WTC11 (cell line): ENCODE results near the gene NOG. TPM values are rescaled to one million over a fixed set of nuclear protein-coding genes. Genes with fewer than 3 reads are reported as not detected.

ENCODE experiments used
- ATAC-seq: fragments of 200-7000 bp; cut with Tn5 transposase; 2 replicates; pipeline ENCODE4 v1.10.0; 2021; ENCODE audit warnings: mild to moderate bottlenecking, moderate library complexity
- CTCF ChIA-PET: fragments of 300-600 bp; sonication (Branson Sonifier 250); formaldehyde crosslinking; loops from one replicate; lab custom pipeline; 2021; ENCODE audit warnings: antibody characterized with exemption; lab: Charles Lee
- POLR2A ChIA-PET: fragments of 350-600 bp; sonication (Branson Sonifier 250); formaldehyde crosslinking; loops from one replicate; lab custom pipeline; 2021; ENCODE audit warnings: antibody characterized with exemption; lab: Charles Lee
- DNase-seq: peaks from one replicate; pipeline ENCODE4 v3.0.0; 2021; ENCODE audit warnings: low spot score
- H3K27ac Mint-ChIP-seq: 2 replicates; pipeline ENCODE4 v1.8.0; 2021; ENCODE audit warnings: mixed read lengths
- H3K27me3 Mint-ChIP-seq: 2 replicates; pipeline ENCODE4 v1.8.0; 2021; ENCODE audit warnings: low read depth, mild to moderate bottlenecking, moderate library complexity, mixed read lengths
- H3K36me3 Mint-ChIP-seq: 2 replicates; pipeline ENCODE4 v1.8.0; 2021; ENCODE audit warnings: mixed read lengths
- H3K4me1 Mint-ChIP-seq: 2 replicates; pipeline ENCODE4 v1.8.0; 2022; ENCODE audit warnings: mixed read lengths
- H3K4me3 Mint-ChIP-seq: 2 replicates; pipeline ENCODE4 v1.8.0; 2021; ENCODE audit warnings: mild to moderate bottlenecking, moderate library complexity, mixed read lengths
- H3K9me3 Mint-ChIP-seq: 2 replicates; pipeline ENCODE4 v1.8.0; 2021; ENCODE audit warnings: mixed read lengths
- ESRRA ChIP-seq: sonication (generic); formaldehyde crosslinking; IDR thresholded peaks from 2 replicates; pipeline ENCODE4 v1.8.1; 2022; ENCODE audit warnings: mild to moderate bottlenecking, missing genetic modification reagents, borderline replicate concordance
- FOXP1 ChIP-seq: sonication (generic); formaldehyde crosslinking; IDR thresholded peaks from 2 replicates; pipeline ENCODE4 v1.8.0; 2022; ENCODE audit warnings: missing genetic modification reagents, mild to moderate bottlenecking, moderate library complexity, borderline replicate concordance
- IRF2 ChIP-seq: sonication (generic); formaldehyde crosslinking; IDR thresholded peaks from 2 replicates; pipeline ENCODE4 v1.8.0; 2022; ENCODE audit warnings: low read depth, missing genetic modification reagents, borderline replicate concordance
- MXD4 ChIP-seq: fragments of 250-450 bp; sonication (Bioruptor Pico); IDR thresholded peaks from 2 replicates; pipeline ENCODE4 v1.8.0; 2021; ENCODE audit warnings: mild to moderate bottlenecking, moderate library complexity, borderline replicate concordance
- NFATC4 ChIP-seq: fragments of 250-450 bp; sonication (Bioruptor Pico); IDR thresholded peaks from 2 replicates; pipeline ENCODE4 v1.9.0; 2021; ENCODE audit warnings: mild to moderate bottlenecking
- NR1H2 ChIP-seq: sonication (generic); formaldehyde crosslinking; IDR thresholded peaks from 2 replicates; pipeline ENCODE4 v1.9.0; 2021; ENCODE audit warnings: mild to moderate bottlenecking, moderate library complexity, missing genetic modification reagents
- NR2C2 ChIP-seq: sonication (generic); formaldehyde crosslinking; IDR thresholded peaks from 2 replicates; pipeline ENCODE4 v1.8.0; 2022; ENCODE audit warnings: mild to moderate bottlenecking, missing genetic modification reagents
- NR3C1 ChIP-seq: sonication (generic); formaldehyde crosslinking; conservative IDR thresholded peaks from 2 replicates; pipeline ENCODE4 v1.8.1; 2023; ENCODE audit warnings: low read depth, mild to moderate bottlenecking, missing genetic modification reagents
- PRRX2 ChIP-seq: fragments of 250-450 bp; sonication (Bioruptor Pico); IDR thresholded peaks from 2 replicates; pipeline ENCODE4 v1.8.0; 2021; ENCODE audit warnings: mild to moderate bottlenecking
- SMAD3 ChIP-seq: sonication (generic); formaldehyde crosslinking; IDR thresholded peaks from 2 replicates; pipeline ENCODE4 v1.8.0; 2022; ENCODE audit warnings: missing genetic modification reagents, mild to moderate bottlenecking, borderline replicate concordance
- SMAD4 ChIP-seq: sonication (generic); formaldehyde crosslinking; IDR thresholded peaks from 2 replicates; pipeline ENCODE4 v1.8.0; 2022; ENCODE audit warnings: mild to moderate bottlenecking, missing genetic modification reagents
- SOX15 ChIP-seq: fragments of 250-450 bp; sonication (Bioruptor Pico); IDR thresholded peaks from 2 replicates; pipeline ENCODE4 v1.9.0; 2021; ENCODE audit warnings: mild to moderate bottlenecking
- TEAD1 ChIP-seq: sonication (generic); formaldehyde crosslinking; IDR thresholded peaks from 2 replicates; pipeline ENCODE4 v1.8.0; 2022; ENCODE audit warnings: mild to moderate bottlenecking, missing genetic modification reagents
- ZNF219 ChIP-seq: sonication (generic); formaldehyde crosslinking; IDR thresholded peaks from 2 replicates; pipeline ENCODE4 v1.8.0; 2023; ENCODE audit warnings: missing genetic modification reagents, mild to moderate bottlenecking, borderline replicate concordance
- ZNF317 ChIP-seq: sonication (generic); formaldehyde crosslinking; IDR thresholded peaks from 2 replicates; pipeline ENCODE4 v1.8.1; 2023; ENCODE audit warnings: low read depth, mild to moderate bottlenecking, moderate library complexity, missing genetic modification reagents, borderline replicate concordance
- ZNF396 ChIP-seq: fragments of 250-450 bp; sonication (Bioruptor Pico); IDR thresholded peaks from 2 replicates; pipeline ENCODE4 v1.8.0; 2021; ENCODE audit warnings: mild to moderate bottlenecking, moderate library complexity, borderline replicate concordance
- ZNF416 ChIP-seq: fragments of 250-450 bp; sonication (Bioruptor Pico); IDR thresholded peaks from 2 replicates; pipeline ENCODE4 v1.9.0; 2021; ENCODE audit warnings: mild to moderate bottlenecking, inconsistent platforms
- ZNF423 ChIP-seq: fragments of 250-450 bp; sonication (Bioruptor Pico); IDR thresholded peaks from 2 replicates; pipeline ENCODE4 v2.1.2; 2022; ENCODE audit warnings: mild to moderate bottlenecking, moderate library complexity
- total RNA-seq: library from RNA; stranded (reverse); gene quantifications from 3 replicates; pipeline ENCODE4 v1.2.3, GENCODE V29; 2021
- TF ChIP-seq, protein P1 (sequence below): fragments of 250-450 bp; sonication (Bioruptor Pico); IDR thresholded peaks from 2 replicates; pipeline ENCODE4 v1.9.0; 2021; ENCODE audit warnings: mild to moderate bottlenecking
- TF ChIP-seq, protein P2 (sequence below): sonication (generic); formaldehyde crosslinking; IDR thresholded peaks from 2 replicates; pipeline ENCODE4 v1.8.1; 2023; ENCODE audit warnings: mild to moderate bottlenecking, missing genetic modification reagents, moderate library complexity
- TF ChIP-seq, protein P3 (sequence below): sonication (generic); formaldehyde crosslinking; IDR thresholded peaks from 2 replicates; pipeline ENCODE4 v1.8.1; 2022; ENCODE audit warnings: mild to moderate bottlenecking, missing genetic modification reagents, moderate library complexity, borderline replicate concordance
- TF ChIP-seq, protein P4 (sequence below): sonication (generic); formaldehyde crosslinking; IDR thresholded peaks from 2 replicates; pipeline ENCODE4 v1.8.0; 2022; ENCODE audit warnings: mild to moderate bottlenecking, missing genetic modification reagents
- TF ChIP-seq, protein P5 (sequence below): sonication (generic); formaldehyde crosslinking; IDR thresholded peaks from 2 replicates; pipeline ENCODE4 v1.8.0; 2022; ENCODE audit warnings: mild to moderate bottlenecking, missing genetic modification reagents
- TF ChIP-seq, protein P6 (sequence below): sonication (generic); formaldehyde crosslinking; IDR thresholded peaks from 2 replicates; pipeline ENCODE4 v1.8.1; 2023; ENCODE audit warnings: mild to moderate bottlenecking, moderate library complexity, missing genetic modification reagents

NOG gene
- total RNA-seq, 1 experiment from 2014 or later, result 1.2 TPM

DNA sequence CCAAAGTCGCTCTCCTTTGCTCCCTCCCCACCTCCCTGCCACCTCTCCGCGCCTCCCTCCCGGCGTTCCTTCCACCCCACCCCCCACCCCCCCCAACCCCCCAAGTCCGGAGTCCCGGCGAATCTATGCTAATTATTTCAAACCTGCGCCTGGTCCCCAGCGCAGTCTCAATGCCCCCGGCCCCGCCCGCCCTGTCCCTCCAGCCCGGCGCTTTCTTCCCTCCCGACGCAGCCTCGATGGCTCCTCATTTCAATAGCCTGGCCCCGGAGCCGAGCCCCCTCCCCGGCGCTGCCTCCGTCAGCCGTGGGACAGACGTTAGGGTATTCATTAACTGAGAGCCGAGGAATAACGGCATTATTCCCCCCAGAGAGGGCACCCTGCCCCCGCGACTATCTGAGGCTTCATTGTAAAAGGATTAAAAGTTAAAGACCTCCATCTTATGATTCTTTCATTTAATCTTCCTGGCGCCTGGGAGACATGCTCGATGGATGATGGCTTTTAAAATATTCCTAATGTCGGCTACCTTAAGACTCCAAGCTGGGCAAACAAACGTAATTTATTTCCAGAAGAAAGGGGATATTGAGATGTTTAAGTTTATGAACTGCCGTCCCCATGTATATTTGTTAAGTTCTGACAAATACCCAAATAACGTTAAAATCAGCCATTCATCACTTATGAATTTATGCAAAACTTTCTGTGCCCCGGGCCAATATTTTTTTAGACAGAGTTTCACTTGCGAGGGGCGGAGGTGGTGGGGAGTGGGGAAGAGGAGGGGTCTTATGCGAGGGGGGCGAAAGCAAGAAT is 3.4 kb downstream of the NOG start:
- Mint-ChIP-seq H3K27me3 (peaks cover 51% of the 10 kb centered on the region), H3K27ac (peak overlapping the region; percentile 72; the same call in 1 of the 2 replicates), H3K36me3 (no peaks in the 10 kb centered on the region), H3K4me1 (peaks cover 26% of the 10 kb centered on the region), H3K4me3 (peak overlapping the region; percentile 88), H3K9me3 (no peaks in the 10 kb centered on the region)
- ChIA-PET CTCF (interaction anchor here (0.6 to 4.4 kb wide), 12 partner anchors 19 to 183 kb away, joined by 3 to 15 read pairs (median 4); no protein-coding TSS in a partner anchor), POLR2A (no interaction called here)
- ATAC-seq, result no peak
- DNase-seq, result peak; percentile 65
- no peak for TF ChIP-seq SMAD4 (CRISPR knock-in tag)
- TF ChIP-seq MXD4 (CRISPR knock-in tag), result no peak
- TF ChIP-seq PRRX2 (CRISPR knock-in tag), result no peak
- TF ChIP-seq ESRRA (CRISPR knock-in tag), result no peak
- TF ChIP-seq, protein P1, sequence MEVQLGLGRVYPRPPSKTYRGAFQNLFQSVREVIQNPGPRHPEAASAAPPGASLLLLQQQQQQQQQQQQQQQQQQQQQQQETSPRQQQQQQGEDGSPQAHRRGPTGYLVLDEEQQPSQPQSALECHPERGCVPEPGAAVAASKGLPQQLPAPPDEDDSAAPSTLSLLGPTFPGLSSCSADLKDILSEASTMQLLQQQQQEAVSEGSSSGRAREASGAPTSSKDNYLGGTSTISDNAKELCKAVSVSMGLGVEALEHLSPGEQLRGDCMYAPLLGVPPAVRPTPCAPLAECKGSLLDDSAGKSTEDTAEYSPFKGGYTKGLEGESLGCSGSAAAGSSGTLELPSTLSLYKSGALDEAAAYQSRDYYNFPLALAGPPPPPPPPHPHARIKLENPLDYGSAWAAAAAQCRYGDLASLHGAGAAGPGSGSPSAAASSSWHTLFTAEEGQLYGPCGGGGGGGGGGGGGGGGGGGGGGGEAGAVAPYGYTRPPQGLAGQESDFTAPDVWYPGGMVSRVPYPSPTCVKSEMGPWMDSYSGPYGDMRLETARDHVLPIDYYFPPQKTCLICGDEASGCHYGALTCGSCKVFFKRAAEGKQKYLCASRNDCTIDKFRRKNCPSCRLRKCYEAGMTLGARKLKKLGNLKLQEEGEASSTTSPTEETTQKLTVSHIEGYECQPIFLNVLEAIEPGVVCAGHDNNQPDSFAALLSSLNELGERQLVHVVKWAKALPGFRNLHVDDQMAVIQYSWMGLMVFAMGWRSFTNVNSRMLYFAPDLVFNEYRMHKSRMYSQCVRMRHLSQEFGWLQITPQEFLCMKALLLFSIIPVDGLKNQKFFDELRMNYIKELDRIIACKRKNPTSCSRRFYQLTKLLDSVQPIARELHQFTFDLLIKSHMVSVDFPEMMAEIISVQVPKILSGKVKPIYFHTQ (CRISPR knock-in tag), result no peak
- no peak for TF ChIP-seq TEAD1 (CRISPR knock-in tag)
- TF ChIP-seq ZNF416, result no peak
- TF ChIP-seq, protein P2, sequence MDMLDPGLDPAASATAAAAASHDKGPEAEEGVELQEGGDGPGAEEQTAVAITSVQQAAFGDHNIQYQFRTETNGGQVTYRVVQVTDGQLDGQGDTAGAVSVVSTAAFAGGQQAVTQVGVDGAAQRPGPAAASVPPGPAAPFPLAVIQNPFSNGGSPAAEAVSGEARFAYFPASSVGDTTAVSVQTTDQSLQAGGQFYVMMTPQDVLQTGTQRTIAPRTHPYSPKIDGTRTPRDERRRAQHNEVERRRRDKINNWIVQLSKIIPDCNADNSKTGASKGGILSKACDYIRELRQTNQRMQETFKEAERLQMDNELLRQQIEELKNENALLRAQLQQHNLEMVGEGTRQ (CRISPR knock-in tag), result no peak
- TF ChIP-seq NR1H2 (CRISPR knock-in tag), result no peak
- TF ChIP-seq SOX15 (CRISPR knock-in tag), result no peak
- TF ChIP-seq ZNF219 (CRISPR knock-in tag), result no peak
- TF ChIP-seq, protein P3, sequence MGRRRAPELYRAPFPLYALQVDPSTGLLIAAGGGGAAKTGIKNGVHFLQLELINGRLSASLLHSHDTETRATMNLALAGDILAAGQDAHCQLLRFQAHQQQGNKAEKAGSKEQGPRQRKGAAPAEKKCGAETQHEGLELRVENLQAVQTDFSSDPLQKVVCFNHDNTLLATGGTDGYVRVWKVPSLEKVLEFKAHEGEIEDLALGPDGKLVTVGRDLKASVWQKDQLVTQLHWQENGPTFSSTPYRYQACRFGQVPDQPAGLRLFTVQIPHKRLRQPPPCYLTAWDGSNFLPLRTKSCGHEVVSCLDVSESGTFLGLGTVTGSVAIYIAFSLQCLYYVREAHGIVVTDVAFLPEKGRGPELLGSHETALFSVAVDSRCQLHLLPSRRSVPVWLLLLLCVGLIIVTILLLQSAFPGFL (CRISPR knock-in tag), result no peak
- TF ChIP-seq, protein P4, sequence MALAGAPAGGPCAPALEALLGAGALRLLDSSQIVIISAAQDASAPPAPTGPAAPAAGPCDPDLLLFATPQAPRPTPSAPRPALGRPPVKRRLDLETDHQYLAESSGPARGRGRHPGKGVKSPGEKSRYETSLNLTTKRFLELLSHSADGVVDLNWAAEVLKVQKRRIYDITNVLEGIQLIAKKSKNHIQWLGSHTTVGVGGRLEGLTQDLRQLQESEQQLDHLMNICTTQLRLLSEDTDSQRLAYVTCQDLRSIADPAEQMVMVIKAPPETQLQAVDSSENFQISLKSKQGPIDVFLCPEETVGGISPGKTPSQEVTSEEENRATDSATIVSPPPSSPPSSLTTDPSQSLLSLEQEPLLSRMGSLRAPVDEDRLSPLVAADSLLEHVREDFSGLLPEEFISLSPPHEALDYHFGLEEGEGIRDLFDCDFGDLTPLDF (CRISPR knock-in tag), result no peak
- no peak for TF ChIP-seq ZNF396 (CRISPR knock-in tag)
- no peak for TF ChIP-seq FOXP1 (CRISPR knock-in tag)
- TF ChIP-seq ZNF423, result no peak

DNA sequence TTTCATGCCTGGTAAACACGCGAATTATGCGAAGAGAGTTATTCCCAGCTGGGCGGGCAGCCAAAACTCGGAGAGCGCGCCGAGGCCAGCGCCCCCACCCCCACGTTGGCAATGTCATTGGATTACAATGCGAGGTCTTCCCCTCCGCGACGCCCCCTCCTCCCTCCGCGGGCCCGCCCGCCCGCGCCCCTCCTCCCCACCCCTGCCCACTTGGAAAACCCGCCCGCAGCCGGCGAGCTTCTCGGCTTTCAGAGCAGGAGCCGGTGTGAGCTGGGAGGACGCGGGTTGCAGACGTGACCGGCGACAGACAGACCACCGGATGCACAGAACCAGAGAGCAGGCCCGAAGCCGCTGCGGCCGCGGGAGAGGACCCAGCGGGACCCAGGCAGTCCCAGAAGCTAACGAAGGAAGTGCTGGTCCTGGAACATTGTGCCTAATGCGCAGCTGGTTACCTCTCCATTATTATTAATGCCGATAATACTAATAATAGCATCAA is 4.0 kb downstream of the NOG start:
- no peak overlapping the region for H3K27ac Mint-ChIP-seq
- no peaks in the 10 kb centered on the region for H3K36me3 Mint-ChIP-seq
- no peak for ATAC-seq
- peak; percentile 54 for DNase-seq
- no peaks in the 10 kb centered on the region for H3K9me3 Mint-ChIP-seq
- ChIA-PET CTCF (interaction anchor here (0.6 to 4.4 kb wide), 9 partner anchors 20 to 182 kb away, joined by 3 to 15 read pairs (median 3); no protein-coding TSS in a partner anchor), POLR2A (no interaction called here)
- peaks cover 21% of the 10 kb centered on the region for H3K4me1 Mint-ChIP-seq
- H3K27me3 Mint-ChIP-seq, result peaks cover 45% of the 10 kb centered on the region
- peak overlapping the region; percentile 80 for H3K4me3 Mint-ChIP-seq
- TF ChIP-seq NR2C2 (CRISPR knock-in tag) (no peak), ZNF317 (CRISPR knock-in tag) (no peak), SMAD3 (CRISPR knock-in tag) (no peak), SOX15 (CRISPR knock-in tag) (no peak), NR3C1 (CRISPR knock-in tag) (no peak), NFATC4 (CRISPR knock-in tag) (no peak), IRF2 (no peak)
- TF ChIP-seq, protein P5, sequence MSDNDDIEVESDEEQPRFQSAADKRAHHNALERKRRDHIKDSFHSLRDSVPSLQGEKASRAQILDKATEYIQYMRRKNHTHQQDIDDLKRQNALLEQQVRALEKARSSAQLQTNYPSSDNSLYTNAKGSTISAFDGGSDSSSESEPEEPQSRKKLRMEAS (CRISPR knock-in tag), result no peak
- TF ChIP-seq, protein P6, sequence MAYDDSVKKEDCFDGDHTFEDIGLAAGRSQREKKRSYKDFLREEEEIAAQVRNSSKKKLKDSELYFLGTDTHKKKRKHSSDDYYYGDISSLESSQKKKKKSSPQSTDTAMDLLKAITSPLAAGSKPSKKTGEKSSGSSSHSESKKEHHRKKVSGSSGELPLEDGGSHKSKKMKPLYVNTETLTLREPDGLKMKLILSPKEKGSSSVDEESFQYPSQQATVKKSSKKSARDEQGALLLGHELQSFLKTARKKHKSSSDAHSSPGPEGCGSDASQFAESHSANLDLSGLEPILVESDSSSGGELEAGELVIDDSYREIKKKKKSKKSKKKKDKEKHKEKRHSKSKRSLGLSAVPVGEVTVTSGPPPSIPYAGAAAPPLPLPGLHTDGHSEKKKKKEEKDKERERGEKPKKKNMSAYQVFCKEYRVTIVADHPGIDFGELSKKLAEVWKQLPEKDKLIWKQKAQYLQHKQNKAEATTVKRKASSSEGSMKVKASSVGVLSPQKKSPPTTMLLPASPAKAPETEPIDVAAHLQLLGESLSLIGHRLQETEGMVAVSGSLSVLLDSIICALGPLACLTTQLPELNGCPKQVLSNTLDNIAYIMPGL (CRISPR knock-in tag), result no peak
- TF ChIP-seq, protein P4 (CRISPR knock-in tag), result no peak
